Hippocampal formation (tissue), 2 donors: Measurements from ENCODE around the gene CPEB1.

Experiments used
- DNase-seq, 2 donors: peaks; one replicate each; lab custom pipeline; 2025; lab: John Stamatoyannopoulos, UW

CPEB1 gene

DNA sequence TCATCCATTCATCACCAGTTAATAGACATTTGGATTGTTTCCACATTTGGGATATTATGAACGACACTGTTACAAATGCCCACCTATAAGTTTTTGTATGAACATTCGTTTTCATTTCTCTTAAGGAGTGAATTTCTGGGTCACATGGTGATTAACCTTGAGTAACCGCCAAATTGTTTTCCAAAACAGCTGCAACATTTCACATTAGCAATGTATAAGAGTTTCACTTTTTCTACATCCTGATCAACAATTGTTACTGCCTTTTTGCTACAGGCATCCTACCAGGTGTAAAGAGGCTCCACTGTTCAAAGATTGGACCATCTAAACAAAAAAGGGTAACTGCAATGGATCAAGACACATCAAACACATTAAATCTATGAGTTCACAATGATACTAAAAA is 52.0 kb downstream of the CPEB1 start:
- DNase-seq = no peak

- no peak for DNase-seq
Measured at GRCh38 chr15:82587805-82588204, 59.4 kb downstream of the CPEB1 start.

- DNase-seq = no peak
Measured at GRCh38 chr15:82585072-82585471, 62.1 kb downstream of the CPEB1 start.

GRCh38 chr15:82580713-82581112 is 66.5 kb downstream of the CPEB1 start:
- no peak for DNase-seq

DNA sequence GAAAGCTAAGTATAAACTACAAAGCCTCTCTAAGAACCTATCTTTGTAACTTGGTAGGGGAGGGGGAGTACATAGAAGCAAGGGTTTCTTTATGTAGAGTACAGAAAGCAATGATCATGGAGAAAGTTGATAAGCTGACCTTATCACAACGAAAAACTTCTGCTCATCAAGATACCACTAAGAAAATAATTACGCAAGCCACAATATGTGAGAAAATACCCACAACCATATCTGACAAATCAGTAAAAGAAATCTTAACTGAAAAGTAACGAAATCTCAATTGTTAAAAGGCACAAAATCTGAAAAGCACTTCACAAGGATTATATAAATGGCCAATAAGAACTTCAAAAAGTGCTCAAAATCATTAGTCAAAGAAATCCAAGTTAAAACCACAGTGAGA is 71.8 kb downstream of the CPEB1 start:
- DNase-seq = no peak

DNA sequence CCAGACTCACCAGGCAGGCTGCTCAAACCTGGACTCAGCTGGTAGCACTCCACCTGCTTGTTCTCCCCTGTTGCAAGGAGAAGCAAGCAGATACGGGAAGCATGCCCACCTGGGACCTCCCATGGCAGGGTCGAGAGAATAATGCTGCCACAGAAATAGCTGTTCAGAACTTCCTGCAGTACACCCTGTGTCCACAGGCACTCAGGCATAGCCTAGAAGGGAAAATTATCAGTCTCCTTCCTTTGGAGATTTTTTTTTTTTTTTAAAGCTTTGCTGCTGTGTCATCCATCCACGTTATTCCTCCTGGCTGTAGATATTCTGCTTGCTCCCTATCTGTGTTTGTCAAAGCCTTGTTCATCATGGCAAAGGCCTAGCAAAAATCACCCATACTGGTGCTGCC is 74.2 kb downstream of the CPEB1 start:
- DNase-seq = no peak

- peak in 1 of 2 donors; percentile 43 for DNase-seq
Measured at GRCh38 chr15:82572311-82572710, 74.9 kb downstream of the CPEB1 start.

GRCh38 chr15:82571722-82572222 is 75.4 kb downstream of the CPEB1 start:
- peak; percentile 80 to 82 for DNase-seq

GRCh38 chr15:82570721-82571508 is 76.2 kb downstream of the CPEB1 start:
- peak in 1 of 2 donors; percentile 34 for DNase-seq

DNA sequence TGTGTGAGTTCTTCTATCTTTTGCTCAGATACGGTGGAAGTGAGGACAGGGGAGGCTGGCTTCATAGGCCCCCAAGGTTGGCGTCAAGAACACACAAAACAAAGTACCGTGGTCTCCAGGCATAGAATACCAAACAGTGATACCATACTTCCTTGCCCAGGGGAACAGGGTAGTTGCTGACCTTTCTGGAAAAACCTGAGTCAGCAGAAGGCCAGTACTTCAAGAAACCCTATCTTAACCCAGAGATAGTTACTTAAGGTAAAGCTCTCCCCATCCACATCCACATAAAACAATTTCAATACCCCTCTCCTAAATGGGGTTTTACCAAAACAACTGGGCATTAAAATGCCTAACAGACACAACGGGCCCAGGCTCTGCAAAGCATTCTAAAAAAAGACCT is 77.3 kb downstream of the CPEB1 start:
- no peak for DNase-seq

DNA sequence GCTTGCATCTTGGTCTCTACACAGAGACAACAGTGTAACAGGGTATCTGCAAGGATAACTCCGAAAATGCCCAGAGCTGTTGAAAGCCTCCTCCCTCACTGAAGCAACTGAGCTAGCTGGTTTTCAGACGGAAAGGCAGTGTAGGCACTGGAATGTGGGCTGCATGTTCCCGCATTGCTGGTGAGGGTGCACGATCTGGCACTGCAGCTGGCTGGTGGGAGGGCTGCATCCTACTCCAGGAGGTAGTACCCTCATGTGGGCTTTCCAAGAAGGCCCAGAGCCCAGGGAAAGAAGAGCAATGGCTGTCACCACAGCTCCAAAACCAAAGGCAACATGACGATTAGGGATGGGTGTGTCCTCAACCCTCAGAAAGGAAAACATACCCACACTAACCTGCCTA is 78.2 kb downstream of the CPEB1 start:
- DNase-seq = peak in 1 of 2 donors; percentile 30

- DNase-seq = no peak
Measured at GRCh38 chr15:82567661-82568060, 79.5 kb downstream of the CPEB1 start.

DNA sequence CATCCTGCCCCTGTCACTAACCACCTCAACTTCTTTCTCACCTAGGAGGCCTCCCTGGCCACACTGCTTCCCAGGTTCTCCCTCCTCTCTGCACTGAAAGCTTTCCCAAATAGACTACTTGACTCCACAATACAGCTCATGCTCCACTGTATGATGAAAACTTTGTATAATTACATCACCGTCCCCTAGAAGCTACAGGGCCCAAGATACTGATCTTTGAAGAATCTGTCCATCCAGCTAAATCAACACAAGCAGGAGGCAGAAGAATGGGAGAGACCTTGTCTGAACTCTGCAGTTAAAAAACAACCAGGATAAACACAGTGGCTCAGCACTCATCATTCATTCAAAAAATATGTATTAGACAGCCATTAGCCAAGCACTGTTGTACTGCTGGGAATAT is 80.5 kb downstream of the CPEB1 start:
- DNase-seq = no peak

GRCh38 chr15:82558502-82558901 is 88.7 kb downstream of the CPEB1 start:
- DNase-seq = no peak

DNA sequence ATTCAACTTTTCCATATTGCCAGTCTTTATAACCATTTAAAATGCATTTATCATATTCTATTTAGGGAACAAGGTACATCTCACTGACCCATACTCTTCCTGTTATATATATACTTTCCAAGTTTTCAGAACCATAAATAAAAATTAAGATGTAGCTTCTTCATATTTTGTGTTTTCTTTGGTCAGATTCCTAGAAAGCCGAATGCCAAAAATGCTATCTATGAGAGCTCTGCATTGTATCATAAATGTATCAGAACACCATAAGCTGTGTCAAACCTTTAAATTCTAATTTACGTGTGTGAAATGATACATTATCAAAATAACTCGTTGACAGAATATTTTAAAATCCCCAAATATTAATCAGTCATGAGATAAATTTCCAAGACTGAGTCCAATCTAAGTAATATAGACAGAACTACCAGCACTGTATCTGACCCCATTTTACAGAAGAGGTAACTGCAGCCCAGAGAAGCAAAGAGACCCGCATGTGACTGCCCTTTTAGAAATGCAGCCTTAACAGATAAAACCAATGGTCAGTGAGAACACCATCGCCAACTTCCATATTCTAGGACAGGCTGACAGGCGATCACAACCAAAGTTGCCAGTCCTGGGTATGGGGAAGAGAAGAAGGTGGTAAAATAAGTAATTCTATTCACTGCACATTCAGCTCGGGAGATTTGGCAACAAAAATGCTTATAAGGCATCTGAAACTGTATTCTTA is 90.7 kb downstream of the CPEB1 start:
- no peak for DNase-seq

DNA sequence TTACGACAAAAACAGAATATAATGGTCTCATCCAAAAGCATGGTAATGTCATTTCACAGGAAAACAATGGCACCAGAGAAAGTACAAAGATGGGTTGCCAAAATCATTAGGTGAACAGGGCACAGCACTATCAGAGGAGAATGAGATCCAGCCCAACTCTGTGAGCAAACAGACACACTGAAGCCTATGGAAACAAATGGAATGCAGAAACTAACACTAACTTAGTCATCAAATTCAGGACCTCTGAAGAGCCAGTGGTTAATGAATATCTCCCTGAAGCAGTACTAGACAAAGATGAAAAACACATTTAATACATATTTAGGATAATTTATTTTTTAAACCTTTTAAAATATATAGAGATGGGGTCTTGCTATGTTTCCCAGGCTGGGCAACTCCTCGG is 92.3 kb downstream of the CPEB1 start:
- DNase-seq = no peak

GRCh38 chr15:82554351-82554750 is 92.8 kb downstream of the CPEB1 start:
- DNase-seq = no peak

DNA sequence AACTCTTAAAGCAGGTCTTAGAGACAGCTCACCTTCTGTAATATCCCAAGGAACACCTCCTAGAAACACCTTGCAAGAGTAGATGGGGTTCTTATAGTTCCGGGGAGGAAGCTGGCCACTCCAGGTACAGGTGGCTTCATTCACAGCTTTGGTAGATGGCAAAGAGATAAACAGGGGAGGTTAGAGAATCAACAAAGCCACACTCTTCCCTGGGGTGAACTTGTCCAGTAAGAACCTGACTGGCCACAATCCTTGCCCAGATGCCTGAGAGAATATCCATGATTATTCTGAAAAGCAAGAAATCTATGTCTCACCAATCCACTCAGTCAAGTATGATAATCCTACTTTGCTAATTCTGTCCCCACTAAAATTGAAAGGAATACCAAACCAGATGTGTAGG is 93.3 kb downstream of the CPEB1 start:
- no peak for DNase-seq

GRCh38 chr15:82552861-82553260 is 94.3 kb downstream of the CPEB1 start:
- no peak for DNase-seq

DNA sequence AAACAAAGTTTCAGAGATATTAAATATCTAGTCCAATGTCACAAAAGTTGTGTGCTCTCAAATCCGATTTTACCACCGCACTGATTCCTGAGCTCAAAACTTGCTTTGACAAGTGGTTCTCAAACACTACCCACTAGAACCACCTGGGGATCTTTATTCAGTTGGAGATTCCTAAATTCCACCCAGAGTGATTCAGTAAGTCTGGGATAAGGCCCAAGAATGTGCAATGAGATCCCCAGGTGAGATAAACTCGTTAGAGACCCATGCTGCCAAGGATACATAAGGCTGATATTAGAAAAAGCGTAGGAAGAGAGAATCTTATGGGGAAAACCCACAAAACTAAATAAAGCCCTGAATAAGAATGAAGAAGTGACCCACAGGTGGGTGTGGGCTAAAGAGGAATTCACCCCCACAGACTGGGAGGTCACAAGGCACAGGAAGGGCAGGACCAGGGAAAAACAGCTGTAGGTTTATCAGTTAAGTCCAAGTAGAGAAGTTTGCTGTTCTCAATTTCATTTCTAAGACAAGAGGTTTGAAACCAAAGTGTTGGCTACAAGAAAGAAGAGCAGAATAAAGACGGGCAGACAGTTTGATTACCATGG is 95.4 kb downstream of the CPEB1 start:
- no peak for DNase-seq

- no peak for DNase-seq
Measured at GRCh38 chr15:82549199-82549665, 97.9 kb downstream of the CPEB1 start.

DNA sequence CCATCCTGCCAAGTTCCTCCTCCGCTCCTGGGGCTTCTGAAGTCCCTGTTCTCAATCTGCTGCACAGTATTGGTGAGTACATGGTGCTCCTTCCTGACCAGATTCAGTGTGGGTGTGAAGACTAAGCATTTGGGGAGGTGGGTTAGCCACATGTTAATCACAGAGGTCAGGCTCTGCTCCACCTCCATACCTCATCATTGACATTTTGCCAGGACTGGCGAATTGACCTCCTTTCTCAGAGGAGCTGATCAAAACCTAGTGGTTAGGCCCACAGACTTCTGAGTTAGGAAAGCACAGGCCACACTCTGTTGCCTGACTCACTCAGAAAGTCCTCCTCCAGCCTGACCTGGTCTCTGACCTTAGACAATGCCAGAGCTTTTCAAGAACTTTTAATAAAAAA is 98.5 kb downstream of the CPEB1 start:
- no peak for DNase-seq

GRCh38 chr15:82545478-82545877 is 101.7 kb downstream of the CPEB1 start:
- no peak for DNase-seq
